ENCODE results near the gene ADPGK.
"Not testable (repeated sequence)": the region's sequence is repeated elsewhere in the genome, so short reads cannot be mapped to it uniquely, and the experiment has no call there.

Gene ADPGK

DNA sequence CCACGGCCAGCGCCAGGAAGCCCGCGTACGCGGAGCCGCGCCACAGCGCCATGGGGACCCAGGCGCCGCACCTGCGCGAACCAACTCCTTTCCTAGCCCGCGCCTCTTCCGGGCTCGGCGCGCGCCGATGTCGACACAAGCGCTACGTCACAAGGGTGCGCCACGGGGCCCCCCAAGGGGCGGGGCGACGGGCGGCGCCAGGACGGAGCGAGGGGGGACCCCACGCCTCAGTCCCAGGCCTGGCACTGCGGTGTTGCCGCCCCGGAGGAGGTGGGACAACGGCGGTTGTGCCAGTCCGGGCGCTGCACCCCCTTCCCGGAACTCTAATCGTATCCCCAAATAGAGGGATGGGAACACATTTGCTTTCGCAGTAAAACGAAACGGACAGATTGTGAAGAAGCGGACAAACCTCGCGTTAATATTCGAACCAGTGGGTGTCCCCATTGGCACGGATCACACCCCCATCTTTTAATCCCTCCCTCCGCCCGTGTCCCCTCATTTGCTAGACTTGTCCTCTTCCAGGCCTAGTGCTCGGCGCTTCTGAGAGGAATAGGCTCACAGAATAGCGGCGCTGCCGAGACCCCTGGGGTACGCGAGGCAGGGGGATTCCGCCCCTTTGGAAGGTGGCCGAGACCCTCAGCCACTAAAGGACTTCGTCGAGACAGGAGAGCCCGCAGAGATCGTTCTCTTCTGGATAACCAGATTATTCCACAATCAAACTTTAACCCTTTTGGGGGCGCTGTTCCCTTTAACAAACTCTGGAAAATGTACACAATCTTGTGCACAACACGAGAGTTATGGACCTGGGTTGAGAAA, at the start of gene ADPGK:
Gene ADPGK (minus strand): TSS at position 119 of the 816 bp plus-strand sequence. CDS start 67 bp downstream, at position 52.
- DNase-seq: peak; percentile 45

DNA sequence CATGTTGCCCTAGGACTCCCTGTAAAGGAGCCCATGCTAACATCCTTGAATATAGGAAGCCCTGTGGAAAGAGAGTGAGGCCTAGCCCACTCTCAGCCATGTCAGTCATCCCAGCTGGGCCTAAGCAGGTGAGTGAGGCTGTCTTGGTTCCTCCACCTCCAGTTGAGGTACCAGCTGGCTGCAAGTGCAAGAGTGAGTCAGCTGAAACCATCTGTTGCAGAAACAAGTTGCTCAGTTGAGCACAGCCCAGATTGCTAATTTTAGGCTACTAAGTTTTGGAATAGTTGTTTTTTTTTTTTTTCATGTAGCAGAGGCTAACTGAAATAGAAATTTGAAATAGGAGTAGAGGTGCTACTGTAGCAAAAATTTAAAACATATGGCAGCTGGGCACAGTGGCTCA, 43.7 kb upstream of the ADPGK start:
- DNase-seq: no peak

DNA sequence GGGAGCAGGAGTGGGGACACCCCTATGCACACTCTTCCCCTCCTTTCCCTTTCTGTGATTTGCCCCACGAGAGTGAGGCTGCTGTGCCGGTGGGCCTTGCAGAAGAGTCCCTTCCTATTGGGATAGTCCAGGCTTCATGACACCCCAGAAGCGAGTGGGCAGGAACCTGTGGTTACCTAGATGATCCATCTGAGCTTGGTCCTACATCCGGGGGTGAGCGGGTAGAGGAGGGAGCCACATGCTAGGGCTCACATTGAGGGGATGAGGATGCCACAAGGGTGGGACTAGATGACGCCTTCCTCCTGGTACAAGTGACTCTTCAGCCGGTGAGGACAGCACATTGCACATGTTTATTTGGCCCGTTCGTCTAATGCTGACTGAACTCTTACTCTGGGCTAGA, 43.1 kb upstream of the ADPGK start:
- no peak for DNase-seq

DNA sequence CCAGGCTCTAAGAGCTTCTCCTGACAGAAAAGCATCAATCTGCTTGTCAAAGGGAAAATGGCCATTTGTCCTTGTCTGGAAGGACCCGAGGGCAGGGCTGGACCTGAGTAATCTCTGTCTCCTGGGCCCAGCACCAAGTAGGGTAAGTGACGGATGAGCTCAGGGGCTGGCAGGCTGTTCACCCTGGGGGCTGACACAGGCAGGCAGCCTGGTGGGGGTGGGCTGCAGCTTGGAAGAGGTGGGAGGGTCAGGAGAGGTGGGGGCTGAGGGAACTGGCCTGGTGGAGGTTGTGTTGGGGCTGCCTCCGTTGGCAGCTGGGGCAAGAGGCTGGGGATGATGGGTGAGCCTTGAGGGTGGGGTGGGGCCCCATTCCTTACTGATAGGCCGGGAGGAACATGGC, 42.3 kb upstream of the ADPGK start:
- no peak for DNase-seq

DNA sequence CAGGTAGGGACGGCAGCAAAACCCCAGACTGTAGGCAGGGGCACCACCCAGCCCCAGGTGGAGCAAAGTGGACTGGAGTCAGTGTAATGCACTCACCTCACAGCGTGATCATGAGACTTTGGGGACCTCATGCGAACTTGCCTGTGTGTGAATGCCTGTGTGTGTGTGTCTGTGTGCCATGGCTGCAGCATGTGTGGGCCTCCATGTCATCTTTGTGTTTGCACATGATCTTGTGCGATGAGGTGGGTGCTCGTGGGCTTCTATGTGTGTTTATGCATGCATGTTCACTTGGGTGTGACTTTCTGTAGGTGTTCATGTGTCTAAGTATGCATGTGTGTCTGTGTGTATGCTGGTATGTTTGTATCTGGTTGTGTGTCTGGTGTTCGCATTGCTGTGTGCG, 41.2 kb upstream of the ADPGK start:
- DNase-seq: no peak

DNA sequence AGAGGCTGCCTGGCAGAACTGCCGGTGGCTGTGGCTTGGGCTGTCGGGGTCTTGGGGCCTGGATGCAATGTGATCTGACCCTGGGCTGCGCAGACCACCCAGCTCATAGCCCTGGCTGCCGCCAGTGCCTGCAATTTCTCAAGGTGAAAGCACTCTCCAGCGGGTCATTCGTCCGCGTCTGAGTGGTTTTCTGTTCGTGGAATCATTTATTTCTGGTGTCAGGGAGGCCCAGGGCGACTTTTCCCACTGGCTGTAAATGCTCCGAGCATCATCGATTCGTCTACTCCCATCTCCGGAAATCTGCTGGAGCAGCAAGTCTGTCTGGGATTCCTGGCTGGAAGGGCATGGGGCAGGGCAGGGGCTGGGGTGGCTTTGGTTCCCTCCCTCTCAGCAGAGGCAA, 40.6 kb upstream of the ADPGK start:
- no peak for DNase-seq

DNA sequence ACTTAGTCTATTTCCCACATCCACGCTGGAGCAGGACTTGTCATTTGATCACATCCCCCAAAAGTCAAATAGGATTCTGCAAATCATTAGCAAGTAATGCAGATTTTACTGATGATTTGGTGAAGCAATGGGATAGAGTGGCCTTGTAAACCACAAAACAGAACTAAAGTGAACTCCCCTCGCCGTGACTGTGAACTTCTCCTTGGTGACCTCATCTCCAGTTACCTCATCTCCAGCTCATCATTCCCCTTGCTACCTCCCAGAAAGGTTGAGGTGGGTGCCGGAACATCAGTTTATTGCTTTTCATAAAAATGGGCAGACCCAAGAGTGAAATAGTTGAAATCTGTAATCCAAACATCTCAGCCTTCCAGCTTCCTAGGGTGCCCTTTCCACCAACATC, 36.7 kb upstream of the ADPGK start:
- no peak for DNase-seq

DNA sequence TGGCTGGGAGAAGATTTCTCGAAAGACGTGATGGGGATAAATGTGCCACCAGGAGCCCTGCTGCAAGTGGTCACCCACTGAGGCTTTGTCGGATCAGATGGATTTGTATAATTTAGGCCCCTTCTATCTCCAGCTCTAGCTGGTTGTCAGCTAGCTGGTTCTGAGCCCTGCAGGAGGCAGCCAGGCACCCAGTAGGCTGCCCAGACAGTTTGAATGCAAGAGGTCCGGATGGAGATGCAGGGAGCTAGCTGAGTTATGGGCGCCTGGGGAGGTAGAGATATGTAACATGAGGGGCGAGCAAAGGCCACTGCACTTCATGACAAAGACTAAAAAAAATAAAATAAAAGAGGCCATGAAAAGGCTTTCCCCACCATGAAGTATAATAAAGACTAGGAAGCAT, 35.1 kb upstream of the ADPGK start:
- no peak for DNase-seq

DNA sequence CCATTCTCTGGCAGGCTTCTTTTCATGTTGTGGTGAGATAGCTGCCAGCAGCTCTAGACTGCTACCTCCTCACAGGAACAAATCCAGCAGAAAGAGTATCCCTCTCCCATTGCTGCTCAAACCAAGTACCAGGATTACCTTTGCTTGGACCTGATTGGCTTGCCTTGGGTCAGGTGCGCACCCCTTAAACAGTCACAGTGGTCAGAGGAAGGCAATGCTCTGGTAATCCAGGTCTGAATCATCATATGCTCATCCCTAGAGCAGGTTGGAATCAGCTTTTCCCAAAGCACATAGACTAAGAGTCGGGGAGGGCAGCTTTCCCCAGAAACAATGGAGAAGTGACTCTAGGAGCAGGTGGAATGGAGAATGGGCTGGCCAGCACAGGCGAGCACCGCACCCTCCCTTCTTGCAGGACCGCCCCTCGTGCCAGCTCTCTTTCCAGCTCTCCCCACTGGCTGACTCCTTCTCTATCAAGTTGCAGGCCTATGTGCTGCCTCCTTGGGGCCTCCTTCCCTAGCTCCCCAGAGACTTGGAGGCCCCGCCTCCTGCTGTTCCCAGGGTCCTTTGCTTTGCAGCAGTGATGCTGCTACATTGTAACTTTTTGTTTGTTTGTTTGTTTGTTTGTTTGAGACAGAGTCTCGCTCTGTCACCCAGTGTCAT, 29.9 kb upstream of the ADPGK start:
- no peak for DNase-seq

DNA sequence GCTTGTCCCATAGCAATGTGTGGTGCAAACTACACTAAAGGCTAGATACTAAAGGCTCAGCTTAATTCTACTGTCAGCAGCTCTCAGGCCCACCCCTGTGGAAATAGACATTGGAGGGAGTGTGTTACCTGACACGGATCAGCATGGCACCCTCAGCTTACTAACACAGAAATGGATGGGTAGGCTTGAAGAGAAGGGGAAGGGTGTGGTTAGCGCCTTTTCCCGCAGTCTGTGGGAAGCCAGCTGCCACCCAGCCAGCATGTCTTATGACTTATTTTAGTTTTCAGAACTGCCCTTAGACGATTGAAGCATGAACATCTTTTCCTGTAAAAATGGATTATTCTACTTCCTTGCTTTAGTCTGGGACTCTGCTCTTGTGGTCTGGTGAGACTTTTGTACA, 25.8 kb upstream of the ADPGK start:
- DNase-seq: no peak

DNA sequence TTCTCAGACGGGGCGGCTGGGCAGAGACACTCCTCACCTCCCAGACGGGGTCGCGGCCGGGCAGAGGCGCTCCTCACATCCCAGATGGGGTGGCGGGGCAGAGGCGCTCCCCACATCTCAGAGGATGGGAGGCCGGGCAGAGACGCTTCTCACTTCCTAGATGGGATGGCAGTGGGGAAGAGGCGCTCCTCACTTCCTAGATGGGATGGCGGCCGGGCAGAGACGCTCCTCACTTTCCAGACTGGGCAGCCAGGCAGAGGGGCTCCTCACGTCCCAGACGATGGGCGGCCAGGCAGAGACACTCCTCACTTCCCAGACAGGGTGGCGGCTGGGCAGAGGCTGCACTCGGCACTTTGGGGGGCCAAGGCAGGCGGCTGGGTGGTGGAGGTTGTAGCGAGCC, 23.8 kb upstream of the ADPGK start:
- not testable (repeated sequence) for DNase-seq

DNA sequence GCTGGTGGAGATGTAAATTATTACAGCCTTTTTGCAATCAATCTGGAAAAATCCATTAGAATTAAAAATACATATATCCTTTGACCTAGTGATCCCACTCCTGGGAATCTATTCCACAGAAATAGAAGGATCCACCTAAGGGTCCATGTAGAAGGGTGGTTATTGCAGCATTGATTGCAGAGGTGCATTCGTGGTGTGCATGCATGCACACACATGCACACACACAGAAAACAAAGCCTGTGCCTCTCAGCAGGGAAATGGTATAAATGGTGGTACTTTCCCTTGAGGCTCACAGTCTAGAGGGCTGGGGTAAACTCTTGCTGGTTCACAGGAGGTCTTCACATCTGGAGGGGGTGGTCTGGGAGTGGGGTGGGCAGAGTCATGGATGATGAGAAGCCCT, 19.4 kb upstream of the ADPGK start:
- no peak for DNase-seq

DNA sequence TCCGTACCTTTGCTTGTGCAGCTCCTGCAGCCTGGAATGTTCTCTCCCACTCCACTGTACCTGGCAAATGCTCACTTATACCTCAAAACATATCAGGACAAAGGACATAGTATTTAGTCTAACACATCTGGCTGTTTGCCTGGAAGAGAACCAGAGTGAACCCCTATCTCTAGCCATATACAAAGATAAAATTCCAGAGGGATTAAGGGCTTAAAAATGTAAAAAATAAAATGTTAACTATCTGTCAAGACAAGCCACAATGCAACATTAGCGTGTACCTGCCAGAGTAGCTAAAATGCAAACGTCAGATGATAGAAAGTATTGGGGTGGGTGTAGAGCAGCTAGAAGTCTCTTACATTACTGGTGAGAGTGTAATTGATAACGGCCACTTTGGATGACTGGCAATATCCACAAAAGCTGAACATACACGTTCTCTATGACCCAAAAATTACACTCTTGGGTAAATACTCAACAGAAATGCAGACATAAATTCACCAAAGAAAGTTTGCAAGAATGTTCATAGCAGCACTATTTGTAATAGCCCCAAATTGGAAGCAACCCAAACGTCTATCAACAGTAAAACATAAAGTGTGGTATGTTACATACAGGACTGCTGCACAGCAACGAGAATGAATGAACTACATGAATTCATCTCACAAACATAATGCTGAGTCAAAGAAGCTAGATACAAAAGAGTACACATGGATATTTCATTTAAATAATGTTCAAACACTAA, 18.2 kb upstream of the ADPGK start:
- DNase-seq: no peak

DNA sequence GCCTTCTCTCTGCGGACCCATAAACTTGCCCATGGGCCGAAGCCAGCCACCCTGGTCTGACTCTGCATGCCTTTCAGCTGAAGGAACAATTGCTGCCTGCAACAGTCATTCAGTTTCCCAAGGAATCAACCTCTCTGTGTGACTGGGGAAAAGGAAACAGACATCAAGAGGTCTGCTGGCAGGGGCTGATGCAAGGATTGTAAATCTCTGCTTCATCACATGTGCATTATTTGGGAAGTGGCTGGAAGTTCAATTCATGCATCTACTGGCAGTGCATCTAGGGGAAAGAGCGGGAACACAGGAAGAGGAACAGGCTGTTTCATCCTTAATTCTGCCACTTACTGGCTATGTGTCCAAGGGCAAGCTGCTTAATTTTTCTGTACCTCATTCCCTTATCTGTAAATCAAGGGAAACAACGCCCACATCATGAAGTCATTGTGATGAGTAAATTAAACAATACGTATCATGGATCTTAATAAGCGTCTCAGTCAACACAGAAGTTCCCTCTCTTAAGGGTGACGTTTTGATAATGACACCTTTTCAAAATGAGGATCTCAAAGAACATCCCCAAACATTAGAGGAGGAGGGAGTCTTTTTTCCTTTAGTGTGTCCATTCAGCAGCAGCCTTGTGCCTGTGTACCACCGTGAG, 17.4 kb upstream of the ADPGK start:
- no peak for DNase-seq

DNA sequence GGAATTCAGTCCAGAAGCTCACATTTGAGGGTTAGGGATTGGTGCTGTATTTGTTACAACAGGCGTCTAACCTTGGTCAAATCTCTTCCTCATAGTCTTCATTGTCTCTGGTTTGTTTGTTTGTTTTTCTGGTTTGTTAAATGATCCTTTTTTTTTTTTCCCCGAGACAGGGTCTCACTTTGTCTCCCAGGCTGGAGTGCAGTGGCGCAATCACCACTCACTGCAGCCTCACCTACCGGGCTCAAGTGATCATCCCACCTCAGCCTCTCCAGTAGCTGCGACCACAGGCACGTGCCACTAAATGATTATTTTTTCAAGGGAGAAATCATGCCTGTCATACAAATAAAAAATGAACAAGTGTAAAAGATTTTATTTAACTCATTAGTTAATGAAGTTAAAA, 14.3 kb upstream of the ADPGK start:
- no peak for DNase-seq

DNA sequence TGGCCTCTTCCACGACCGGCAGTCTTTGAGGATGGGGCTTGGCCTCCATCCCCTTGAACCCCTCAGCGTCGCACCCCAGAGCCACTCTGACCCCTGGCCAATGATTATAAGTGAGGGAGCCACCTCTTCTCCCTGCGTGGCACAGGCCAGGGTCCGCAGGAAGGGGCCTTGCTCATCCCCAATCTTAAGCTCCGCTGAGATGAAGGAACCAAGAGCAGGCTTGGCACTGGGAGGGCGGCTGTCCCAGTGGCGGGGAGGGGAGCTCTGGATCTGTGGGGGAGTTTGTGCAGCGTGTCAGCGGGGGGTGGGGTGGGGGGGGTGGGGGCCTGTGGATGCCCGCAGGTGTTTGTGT, 13.8 kb upstream of the ADPGK start:
- no peak for DNase-seq

DNA sequence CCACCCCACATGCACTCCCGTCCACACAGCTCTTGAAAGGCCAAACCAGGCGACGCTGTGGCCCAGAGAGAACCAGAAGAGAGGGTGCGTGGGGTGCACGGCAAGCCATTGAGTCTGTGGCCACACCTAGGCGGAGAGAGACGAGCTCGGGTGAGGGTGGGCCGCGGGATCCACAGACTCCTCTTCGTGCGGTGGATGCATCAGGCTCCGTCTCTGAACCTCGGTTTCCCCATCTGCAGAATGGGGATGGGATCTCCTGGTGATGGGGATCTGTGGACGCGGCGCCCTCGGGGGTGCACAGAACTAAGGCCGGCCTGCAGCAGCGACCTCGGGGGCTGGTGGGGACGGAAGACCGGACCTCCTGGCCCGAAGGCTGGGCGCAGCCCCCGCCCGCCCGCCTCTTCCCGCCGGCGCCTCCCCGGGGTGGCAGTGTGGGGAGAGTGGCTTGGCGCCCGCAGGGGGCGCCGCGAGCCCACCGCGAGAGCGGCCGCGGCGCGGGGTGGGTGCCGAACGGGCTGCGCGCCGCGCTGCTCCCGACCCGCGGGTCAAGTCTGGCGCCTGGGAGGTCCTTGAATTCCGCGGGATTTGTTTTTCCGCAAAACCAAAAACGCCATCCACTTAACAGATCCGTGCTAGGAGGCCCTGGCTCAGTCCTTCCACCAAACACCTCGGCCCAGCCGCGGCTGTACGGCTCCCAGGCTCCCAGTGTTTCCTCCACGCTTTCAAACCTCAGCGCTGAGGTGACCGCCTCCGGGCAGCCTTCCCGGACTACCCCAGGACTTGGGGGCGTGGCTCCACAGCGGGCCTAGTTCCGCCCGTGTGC, 13.2 kb upstream of the ADPGK start:
- no peak for DNase-seq

DNA sequence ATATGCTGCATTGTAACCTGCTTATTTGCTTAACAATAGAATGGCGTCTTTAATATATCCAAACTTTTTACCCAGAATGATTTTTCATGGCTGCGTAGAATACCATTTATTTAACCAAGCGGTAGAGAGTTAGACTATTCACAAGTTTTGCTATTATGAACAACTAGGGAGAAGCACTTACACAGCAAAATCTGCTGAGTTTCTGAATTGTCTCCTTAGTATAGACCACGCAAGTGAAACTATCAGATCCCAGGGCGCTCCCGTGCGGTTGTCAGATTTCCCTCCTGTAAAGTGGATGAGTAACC, 12.6 kb upstream of the ADPGK start:
- DNase-seq: no peak

DNA sequence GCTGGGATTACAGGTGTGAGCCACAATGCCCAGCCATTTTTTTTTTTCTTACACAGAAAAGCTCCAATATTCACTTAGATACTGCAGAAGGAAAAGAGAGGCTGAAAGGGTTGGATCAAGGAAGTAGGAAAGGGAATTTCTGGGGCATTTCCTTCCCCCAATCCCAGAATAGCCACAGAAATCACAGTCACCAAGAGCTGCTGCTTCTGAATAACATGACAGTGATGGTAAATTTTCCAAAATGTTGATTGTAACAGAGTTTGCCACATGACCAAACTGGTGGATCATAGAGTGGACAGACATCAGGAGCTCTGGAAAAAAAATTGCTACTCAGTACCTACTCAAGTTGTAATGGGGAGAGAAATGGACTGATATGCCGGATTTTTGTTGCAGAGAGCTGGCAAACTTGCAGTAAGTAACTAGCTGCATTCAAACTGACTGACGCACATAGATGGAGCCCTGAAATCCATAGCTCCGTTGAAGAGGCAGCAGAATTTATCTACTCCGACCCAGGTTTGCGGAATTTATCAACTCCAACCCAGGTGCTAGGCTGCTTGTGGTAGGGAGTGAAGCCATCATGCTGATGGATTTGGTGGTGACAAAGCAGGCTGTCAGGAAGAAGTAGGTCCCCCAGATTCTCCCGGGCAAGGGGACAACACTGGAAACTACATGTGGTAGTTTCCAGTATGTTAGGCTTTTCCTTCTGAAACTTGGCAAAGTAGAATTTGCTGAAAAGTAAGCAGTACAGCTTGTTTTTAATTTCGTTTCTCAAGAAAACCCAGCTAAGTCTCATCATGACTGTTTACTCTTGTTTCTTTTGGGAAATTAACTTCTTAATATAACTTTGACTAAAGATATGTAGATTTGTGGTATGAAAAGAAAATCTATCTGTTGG, 10.5 kb upstream of the ADPGK start:
- no peak for DNase-seq

DNA sequence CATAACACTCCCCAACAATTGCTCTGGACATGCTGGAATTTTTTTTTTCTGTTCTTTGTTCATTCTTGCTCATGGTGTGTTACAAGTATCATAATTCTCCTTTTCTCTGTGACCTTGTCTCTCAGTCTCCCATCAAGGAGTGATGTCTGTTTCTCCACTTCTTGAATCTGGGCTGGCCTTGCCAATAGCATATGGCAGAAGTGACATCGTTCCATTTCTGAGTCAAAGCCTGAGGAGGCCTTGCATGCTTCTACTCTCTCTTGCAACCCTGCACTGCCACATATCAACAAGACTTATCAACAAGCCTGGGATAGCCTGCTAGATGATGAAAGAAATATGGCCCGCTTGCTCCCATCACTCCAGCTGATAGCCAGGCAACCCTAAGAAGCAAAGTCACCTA, 8.9 kb upstream of the ADPGK start:
- DNase-seq: no peak

DNA sequence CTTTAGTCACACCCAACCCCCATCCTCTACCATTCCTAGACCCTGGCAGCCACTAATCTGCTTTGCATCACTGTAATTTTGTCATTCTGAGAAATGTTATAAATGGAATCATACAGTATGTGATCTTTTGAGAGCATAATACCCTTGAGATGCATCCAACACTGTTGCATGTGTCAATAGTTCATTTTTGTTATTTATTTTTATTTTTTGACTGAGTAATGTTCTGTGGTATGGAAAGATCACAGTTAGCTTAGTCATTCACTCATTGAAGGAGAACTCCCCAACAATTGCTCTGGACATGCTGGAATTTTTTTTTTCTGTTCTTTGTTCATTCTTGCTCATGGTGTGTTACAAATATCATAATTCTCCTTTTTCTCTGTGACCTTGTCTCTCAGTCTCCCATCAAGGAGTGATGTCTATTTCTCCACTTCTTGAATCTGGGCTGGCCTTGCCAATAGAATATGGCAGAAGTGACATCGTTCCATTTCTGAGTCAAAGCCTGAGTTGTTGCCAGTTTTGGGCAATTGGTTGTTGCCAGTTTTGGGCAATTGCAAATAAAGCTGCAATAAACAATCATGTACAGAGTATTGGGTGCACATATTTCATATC, 6.8 kb upstream of the ADPGK start:
- no peak for DNase-seq
